Colon (tissue), 2 donors: Measurements from ENCODE around the gene C5orf58.

Experiments
- FAIRE-seq: peaks from 2 replicates; lab custom pipeline; 2012; peaks lifted over from hg19 to GRCh38; lab: Jason Lieb, UNC
- donor health status: control.
- donor health status: control.

The C5orf58 gene

GRCh38 chr5:170283296-170283695, 50.5 kb downstream of the C5orf58 start:
- FAIRE-seq: no peak

DNA sequence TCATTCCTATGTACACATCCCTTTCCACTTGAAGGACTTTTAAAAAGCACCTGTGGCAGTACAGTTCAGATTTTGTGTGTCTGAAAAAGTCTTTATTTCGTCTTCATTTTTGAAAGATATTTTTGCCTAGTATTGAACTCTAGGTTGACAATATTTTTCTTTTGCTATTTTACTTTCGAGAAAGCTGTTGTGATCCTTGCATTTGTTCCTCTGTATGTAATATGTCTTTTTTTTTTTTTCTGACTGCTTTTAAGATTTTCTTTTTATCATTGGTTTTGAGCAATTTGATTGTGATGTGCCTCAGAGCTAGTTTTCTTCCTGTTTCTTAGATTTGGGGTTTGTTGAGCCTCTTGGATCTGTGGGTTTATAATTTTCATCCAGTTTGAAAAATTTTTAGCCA, 51.4 kb downstream of the C5orf58 start:
- FAIRE-seq: no peak

DNA sequence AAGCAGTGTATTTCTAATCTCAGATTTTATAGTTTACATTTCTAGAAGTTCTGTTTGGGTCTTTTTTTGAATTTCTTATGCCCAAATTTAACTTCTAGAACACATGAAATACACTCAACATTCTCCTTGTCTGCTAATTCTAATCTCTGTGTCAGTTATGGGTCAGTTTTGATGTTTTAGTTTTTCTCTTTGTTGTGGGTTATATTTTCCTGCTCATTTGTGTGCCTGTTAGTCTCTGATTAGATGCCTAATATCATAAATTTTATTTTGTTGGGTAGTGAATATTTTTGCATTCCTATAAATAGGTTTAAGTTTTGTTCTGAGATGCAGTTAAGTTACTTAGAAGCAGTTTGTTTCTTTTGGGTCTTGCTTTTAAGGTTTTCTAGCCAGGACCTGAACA, 52.4 kb downstream of the C5orf58 start:
- no peak for FAIRE-seq

- FAIRE-seq: no peak
Measured at GRCh38 chr5:170286386-170286925, 53.7 kb downstream of the C5orf58 start.

DNA sequence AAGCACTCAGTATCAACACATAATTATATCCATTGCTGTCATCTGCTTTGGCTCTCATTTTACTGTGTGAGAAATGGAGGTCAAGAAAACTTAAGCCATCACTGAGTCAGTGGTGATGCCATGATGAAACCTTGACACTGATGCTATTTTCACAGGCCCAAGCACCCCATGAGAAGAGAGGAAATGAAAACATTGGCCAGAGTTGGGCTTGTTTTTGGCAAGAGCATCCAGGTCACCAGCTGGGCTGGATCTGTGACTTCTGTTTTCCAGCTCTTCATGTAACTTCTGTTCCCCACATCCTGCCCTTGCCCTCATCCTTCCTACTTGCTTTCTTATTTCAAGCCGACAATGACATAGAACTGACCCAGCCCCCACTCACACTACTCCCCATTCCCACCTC, 54.7 kb downstream of the C5orf58 start:
- FAIRE-seq: no peak

GRCh38 chr5:170288151-170288550, 55.4 kb downstream of the C5orf58 start:
- FAIRE-seq: no peak

- no peak for FAIRE-seq
Measured at GRCh38 chr5:170288551-170288950, 55.8 kb downstream of the C5orf58 start.

DNA sequence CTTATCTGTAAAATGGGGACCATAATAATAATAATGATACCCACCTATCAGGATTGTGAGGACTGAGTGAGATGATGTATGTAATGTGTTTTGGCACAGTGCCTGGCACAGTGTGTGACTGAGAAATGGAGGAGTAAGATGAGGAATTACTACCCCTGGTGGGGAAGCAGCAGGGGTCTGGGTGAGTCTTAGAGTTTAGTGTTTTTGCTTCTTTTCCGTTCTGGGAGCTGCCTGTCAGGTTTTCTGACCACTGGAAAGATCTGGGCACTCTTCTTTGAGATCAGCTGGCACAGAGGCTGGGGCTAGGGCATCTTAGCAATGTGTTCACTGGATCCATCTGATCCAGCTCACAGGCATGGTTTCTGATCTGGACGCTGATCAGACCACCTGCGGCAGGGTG, 56.3 kb downstream of the C5orf58 start:
- no peak for FAIRE-seq

GRCh38 chr5:170289764-170290163, 57.0 kb downstream of the C5orf58 start:
- FAIRE-seq: no peak

- no peak for FAIRE-seq
Measured at GRCh38 chr5:170290498-170290897, 57.7 kb downstream of the C5orf58 start.

GRCh38 chr5:170292179-170293104, 59.7 kb downstream of the C5orf58 start:
- FAIRE-seq: no peak

GRCh38 chr5:170293273-170293672, 60.5 kb downstream of the C5orf58 start:
- no peak for FAIRE-seq

- FAIRE-seq: no peak
Measured at GRCh38 chr5:170294057-170294456, 61.3 kb downstream of the C5orf58 start.

GRCh38 chr5:170294556-170294955, 61.8 kb downstream of the C5orf58 start:
- FAIRE-seq: no peak
